Measurements from ENCODE around the gene PAX6.

The PAX6 gene

DNA sequence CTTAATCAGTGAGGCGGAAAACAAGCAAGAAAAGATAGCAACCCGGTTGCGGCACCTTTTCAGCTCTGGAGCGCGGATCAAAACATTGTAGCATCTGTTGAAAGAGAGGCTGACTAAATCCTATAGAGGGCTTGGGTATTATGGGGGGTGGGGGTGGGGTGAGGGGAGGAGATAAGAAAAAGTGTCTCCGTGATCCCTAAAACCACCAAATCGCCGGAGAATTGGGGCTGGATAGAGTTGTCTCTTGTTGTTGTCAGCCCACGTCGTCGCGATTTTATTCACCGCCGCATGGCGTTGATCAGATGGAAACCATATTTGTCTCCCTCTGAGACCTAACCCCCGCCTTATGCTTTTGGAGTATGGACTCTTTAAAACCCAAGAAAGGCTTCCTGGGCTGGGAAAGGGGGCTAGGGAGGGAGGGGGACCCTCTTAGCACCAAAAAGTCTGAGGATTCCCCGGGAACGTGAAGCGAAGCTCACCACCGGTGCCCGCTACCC lies 13.0 kb downstream of the PAX6 start:
- DNase-seq (ENCODE audit: low spot score), result no peak

DNA sequence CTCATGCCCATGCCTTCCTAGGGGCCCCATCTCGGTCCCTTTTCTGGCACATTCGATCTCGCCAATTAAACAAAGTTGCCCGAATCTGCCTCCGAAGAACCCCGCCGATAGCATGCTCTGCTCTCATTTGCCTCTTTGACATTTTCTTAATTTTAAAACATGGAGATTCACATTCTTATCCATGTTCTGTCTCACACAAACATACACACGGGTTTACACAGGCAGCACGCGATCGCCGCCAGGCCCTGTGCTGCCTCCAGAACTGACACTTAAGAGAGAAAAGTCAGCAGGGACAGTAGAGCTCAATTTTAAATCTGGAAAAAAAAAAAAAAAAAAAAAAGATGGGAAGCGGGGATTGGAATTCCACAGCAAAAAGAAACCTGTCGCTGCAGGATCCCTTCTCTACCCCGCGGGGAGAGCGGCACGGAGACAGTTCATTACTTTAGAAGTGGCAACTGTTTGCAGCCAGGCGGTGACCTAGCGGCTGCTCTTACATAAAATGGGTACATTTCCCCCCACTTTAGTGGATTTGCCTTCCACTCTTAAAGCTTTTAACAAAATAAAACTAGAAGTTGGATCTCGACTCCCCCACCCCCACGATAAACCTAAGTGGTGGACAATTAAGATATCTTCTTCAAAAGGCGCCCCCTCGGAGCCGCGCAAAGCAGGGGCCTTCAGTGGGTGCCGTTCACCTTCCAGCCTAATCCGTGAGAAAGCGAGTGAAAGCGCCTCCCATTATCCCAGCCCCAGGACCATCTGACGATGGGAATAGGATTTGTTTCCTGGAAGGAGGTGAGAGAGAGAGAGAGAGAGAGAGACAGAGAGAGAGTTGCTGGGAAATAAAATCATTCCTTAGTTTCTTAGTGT lies 13.7 kb downstream of the PAX6 start:
- no peak for DNase-seq (ENCODE audit: low spot score)

DNA sequence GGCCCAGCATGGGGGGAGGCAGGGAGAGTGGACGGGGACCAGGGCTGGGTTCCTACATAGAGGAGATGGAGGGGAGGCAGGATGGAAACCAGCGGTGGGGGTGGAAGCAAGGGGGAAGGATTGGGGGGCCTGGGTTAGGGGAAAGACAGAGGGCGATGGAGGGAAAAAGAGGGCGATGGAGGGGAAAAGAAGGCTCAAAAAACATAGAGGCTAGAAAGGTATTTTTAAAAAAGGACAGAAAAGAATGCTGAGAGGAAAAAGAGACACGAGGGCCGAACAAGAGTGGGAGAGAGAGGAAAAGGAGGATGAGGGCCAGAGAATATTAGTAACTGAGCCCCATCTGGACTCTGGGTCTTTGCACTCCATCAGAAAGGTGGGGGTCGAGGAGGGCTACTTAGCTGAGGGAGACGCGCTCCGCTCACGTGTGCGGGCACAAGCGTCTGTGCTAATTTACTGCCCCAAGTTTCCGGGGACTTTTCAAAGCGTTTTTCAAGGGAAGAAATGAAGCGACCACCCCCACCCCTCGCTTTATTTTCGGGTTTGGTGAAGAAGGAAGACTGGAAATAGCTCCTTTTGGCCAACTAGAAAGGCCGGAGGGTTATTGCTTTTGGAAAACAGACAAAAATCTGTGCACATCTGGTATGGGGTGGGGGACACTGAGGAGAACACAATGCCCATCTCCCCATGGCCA lies 14.5 kb downstream of the PAX6 start:
- DNase-seq (ENCODE audit: low spot score), result no peak

DNA sequence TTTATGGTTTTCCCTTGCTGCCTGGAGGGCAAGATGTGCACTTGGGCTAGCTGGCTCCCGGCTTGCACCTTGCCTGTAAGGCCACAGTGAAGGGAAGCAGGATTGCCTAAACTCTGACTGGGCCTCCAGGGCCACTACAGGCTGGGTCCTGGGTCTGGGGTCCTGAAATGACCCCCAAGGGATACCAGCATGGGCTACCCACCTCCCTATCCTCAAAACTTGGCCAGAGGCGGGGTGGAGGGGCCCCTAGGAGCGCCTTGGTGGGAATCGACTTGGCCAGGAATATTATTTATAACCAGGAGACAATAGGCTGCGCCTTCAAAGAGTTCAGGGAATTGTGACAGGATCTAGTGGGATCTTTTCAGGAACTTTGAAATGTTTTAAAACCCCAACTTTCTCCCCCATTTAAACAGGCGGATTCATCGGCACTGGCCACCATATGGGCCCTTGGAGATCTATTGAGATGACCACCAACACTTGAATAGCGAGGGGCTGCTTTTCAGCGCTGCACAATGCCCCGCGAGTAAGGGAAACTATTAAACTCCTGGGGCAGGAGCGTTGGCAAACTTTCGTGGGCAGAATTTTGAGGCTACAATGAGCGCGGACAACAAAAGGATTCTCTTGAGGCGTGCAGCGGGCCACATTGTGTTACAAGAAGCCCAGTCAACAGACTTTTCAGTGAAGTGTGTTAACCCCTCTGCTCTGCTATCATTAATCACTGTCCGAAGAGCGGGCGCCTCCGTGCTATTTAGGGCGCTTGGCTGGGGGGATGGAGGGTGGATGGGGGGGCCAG lies 15.2 kb downstream of the PAX6 start:
- peak; percentile 29 for DNase-seq (ENCODE audit: low spot score)

DNA sequence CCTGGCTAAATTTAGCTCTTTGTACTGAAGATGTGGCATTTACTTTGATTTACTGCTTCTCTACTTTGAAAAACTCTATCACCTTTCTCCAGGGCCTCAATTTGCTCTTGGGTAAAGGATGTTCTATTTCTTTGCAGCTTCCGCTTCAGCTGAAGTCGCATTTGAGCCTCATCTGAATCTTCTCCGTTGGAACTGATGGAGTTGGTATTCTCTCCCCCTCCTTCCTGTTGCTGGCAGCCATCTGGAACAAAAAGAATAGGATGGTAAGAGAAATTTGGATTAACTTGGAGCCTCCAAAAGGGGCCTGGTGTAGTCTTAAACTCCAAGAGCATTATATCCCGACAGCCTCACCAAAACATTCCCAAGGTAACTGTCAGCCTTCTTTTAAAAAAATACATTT lies 16.6 kb downstream of the PAX6 start:
- DNase-seq (ENCODE audit: low spot score), result peak; percentile 41

DNA sequence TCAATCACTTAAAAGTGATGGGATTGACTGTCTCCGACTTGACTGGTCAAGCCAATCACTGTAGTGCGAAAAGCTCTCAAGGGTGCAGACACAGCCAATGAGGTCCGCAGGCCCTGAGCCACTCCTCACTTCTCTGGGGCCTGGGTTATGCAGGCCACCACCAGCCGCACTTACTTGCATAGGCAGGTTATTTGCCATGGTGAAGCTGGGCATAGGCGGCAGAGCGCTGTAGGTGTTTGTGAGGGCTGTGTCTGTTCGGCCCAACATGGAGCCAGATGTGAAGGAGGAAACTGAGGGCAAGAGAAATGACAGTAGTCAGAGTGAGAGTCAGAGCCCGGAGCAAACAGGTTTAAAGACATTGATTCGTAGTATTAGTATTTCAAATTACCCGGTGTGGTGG lies 17.9 kb downstream of the PAX6 start:
- DNase-seq (ENCODE audit: low spot score), result peak; percentile 12

DNA sequence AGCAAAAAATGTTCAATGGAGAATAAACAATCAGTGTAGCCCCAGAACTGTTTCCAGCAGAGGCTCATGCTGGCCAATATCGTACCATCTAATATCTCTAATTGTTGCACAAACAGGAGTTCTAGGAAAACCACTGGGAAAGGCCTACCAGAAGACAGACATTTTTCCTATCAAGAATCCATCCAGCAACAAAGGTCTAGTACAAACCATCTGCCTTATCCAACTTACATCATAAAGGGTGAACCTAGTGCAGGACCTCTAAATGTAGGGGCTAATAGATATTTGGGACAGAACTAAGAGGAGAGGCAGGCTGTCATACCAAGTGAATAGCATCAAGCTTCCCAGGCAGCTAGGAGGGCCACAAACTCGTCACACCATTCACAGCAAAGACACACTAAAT lies 18.7 kb downstream of the PAX6 start:
- DNase-seq (ENCODE audit: low spot score), result peak; percentile 37

DNA sequence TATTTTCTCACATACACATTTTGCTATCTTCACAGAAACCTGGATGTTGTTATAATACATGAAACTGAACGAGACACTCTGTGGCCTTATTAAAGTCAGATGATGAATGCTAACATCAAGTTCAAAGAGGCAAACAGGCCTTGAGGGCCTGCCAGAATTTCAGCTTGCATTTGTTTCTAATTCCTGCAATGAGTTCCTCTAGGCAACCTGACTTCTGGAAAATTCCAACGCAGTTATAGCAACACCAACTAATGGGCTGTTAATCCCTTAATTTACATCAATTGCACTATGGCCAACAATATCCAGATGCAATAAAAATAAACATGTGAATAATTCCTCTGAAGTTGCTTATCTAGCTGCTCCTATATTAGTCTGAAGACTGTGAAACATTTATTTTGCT lies 19.1 kb downstream of the PAX6 start:
- DNase-seq (ENCODE audit: low spot score), result peak; percentile 48

DNA sequence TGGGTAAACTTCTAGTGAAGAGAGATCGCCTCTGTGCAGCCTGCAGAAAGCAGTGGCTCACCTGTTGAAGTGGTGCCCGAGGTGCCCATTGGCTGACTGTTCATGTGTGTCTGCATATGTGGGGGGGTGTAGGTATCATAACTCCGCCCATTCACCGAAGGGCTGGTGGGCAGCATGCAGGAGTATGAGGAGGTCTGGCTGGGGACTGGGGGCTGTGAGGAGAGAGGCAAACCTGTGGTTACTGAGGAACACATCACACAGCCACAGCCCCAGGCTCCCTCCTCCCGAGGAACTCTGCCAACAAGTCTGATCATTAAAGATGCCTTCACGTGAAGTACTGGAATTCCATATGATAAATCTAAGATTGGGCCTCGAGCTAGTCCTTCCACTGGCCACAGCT lies 20.5 kb downstream of the PAX6 start:
- DNase-seq (ENCODE audit: low spot score), result peak; percentile 18

DNA sequence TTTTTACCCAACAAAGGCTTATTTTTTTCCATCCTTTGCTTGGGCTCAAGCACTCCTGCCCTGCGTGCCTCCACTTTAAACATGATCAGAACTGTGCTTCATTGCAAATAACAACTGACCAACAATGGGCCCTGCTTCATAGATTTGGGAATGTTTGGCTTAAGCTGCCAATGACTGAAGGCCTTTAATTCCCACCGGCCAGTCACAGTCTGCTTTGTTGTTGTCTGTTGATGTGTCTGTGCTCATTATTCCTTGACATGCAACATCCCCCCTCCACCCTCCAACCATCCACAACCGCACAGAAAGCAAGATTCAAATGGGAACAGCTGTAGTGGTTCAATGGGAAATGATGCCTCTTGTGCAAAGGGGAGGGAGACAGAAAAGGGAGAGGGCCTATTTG lies 23.0 kb downstream of the PAX6 start:
- peak; percentile 28 for DNase-seq (ENCODE audit: low spot score)

DNA sequence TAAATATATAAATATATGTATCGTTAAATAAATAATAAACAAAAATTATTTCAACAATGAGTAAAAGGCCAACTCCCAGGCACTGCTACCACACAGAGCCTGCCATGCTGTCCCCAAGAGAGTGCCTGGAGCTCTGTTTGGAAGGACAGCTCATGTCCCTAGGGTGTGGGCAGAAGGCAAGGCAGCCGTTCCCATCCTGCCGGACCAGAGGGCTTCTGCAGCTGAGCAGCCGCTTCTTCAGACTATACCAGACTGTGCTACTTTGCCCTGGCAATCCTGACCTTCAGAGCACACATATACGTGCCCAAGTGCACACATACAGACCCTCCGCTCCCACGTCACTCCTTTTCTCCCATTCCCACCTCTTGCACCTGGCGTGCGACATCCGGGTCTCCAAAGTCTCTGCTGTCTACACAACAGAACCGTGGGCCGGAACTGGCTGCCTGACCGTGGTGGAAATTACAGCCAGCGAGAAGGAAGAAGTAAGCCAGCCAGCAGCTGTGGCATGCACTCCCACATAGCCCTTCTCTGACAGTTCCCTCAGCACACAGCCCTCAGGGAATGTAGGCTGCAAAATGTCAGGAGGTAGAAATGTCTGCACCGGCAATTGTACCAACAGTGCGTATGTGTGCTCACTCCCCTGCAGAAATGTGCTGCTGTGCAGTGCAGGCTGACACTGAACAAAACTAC lies 24.0 kb downstream of the PAX6 start:
- peak; percentile 57 for DNase-seq (ENCODE audit: low spot score)

DNA sequence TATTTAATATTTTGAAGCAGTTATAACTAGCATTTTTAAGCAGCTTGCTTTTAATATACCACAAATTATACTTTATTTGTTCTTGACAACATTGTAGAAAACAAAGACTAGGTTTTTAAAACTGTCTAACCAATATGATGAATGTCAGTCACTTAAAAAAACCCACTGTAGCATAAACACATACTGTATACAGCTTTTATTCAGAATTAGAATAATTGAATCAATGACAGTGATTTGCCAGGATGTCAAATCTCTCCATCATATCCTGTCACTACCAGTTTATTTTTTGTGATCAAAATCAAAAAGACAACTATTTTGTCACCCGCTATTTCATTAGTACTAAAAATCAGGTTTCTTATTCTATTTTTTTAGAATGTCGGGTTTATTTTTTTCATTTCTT lies 26.5 kb downstream of the PAX6 start:
- DNase-seq (ENCODE audit: low spot score), result no peak

DNA sequence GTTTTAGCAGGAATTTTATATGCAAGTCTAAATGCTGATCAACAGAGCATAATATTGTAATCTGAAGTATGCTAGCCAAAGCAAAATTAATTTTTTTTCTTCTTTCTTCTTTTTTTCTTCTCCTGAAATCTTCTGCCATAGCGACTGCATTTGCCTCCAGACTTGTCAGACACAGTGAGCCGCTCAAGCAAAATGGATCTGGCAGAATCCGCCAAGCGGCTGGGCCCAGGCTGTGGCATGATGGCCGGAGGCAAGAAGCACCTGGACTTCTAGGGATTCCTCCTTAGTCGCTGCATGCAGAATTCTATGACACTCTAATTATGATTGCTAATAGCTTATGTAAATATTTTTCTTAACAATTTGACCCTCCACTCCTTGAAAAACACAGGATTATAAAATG lies 27.9 kb downstream of the PAX6 start:
- DNase-seq (ENCODE audit: low spot score), result peak; percentile 89

DNA sequence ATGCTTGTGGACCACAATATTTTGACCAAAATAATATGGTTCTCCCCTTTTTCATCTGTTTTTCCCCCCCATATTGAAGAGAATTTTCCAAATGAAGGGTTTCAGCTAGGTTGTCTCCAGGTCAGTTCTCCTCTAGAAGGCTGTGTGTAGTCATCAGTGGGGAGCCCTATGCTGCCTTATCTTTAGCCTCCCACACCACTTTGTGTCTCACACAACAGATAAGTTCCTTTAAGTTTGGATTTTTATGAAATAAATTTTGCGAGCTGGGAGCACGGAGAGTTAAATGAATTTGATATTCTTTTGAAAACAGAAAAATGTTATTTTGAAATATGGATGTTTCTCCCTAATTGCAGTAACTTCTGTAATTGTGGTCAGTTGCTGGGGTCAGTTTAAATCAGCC lies 28.9 kb downstream of the PAX6 start:
- no peak for DNase-seq (ENCODE audit: low spot score)

DNA sequence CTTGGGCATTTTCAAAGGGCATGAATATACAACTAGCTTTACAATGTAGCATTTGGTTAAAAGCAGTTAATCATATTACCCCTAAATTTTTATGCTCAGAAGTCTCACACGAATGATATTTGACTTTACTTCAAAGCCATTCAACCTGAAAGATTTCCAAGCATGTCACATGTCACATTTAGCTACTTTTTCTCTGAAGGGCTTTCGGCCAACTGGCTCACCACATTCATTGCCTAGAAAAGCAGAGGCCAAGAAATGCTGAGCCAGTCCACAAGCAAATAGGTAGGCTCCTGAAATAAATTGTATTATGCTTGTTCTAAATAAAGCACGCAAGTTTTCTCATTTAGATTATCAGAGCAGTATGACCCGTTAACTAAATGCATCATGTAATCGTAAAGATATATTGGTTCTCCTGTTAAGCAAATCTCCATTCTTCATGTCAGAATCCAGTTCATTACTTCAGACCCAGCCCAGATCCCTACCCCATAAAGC lies 30.6 kb downstream of the PAX6 start:
- peak; percentile 85 for DNase-seq (ENCODE audit: low spot score)

DNA sequence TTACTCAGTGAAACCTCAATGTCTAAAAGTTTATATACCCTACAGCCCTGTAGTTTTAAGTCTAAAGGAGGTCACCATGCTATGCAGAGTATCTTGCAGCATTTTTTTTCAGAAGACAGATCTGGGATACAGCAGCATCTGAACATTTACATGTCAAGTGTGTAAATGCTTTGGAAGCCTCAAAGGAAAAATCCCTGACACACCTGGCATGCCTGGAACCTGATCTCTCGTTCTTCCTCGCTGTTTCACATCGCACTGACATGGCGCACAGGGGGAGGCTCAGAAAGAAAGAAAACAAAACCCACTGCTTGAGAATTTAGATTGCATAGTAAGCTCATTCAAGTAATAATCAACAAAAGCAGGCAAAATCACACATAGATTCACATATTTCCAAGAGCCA lies 31.0 kb downstream of the PAX6 start:
- peak; percentile 74 for DNase-seq (ENCODE audit: low spot score)

DNA sequence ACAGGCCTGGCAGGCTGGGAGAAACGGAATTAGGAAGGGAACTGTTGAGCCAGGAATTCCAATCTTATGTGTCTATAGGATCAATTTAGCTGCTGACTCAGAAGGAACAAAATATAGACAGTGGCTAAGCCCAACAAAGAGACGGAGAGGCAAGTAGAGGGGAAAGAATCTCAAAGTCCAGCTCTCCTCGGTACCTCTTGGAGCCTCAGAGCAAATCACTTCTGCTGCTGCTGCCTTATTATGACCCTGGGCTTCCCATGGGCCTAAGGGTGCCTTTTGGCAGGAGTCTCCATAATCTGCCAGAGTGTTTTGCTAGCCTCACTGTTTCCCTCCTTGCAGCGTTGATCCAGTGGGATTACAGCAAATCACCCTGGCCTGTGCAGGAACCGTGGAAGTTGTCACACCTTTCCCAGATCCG lies 31.7 kb downstream of the PAX6 start:
- peak; percentile 55 for DNase-seq (ENCODE audit: low spot score)

DNA sequence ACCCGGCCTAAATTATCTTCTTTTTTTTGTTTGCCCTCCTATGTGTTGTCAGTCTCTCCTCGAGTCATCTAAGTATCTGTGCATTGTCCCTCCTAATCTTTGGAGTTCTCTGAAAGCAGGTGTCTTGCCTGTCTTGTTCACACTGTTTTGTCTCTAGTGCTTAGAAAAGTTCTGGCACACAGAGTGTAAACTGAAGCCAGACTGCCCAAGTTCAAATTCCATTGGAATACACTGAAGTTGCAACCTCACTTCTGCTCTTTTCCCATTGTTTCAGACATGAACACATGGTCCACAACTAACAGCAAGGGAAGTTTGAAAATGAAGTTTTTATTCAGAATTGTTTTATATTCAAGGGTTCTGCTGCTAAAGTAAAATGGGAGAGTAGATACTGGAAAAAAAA lies 38.7 kb downstream of the PAX6 start:
- DNase-seq (ENCODE audit: low spot score), result no peak

DNA sequence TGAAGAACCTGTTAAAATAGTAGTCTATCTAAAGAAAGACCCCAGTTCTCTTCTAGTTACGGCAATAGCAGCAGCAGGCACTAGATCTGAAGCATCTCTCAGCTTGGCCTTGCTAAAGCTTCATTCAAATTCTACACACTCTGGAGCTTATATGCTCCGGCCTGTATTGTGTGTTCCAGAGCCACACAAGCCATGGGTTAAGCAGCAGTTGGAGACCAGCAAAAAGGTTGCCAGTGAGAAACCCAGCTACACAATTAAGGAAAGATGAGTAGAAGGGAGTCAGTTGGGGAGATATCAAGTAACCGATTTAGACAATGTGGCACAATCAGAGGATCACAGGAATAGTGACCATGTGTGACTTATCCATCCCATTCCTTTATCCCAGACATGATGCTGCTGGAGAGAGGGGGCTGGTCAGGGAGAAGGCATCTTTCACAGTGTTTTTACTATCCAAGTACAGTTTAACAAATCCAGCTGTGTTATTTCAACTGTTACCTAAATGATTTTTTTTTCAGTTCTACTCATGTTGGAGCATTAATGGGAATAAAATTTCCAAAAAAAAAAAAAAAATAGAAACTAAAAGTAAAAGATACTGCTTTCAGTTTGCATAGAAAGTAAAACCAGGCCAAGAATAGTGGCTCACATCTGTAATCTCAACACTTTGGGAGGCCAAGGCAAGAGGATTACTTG lies 41.0 kb downstream of the PAX6 start:
- DNase-seq (ENCODE audit: low spot score), result peak; percentile 70

DNA sequence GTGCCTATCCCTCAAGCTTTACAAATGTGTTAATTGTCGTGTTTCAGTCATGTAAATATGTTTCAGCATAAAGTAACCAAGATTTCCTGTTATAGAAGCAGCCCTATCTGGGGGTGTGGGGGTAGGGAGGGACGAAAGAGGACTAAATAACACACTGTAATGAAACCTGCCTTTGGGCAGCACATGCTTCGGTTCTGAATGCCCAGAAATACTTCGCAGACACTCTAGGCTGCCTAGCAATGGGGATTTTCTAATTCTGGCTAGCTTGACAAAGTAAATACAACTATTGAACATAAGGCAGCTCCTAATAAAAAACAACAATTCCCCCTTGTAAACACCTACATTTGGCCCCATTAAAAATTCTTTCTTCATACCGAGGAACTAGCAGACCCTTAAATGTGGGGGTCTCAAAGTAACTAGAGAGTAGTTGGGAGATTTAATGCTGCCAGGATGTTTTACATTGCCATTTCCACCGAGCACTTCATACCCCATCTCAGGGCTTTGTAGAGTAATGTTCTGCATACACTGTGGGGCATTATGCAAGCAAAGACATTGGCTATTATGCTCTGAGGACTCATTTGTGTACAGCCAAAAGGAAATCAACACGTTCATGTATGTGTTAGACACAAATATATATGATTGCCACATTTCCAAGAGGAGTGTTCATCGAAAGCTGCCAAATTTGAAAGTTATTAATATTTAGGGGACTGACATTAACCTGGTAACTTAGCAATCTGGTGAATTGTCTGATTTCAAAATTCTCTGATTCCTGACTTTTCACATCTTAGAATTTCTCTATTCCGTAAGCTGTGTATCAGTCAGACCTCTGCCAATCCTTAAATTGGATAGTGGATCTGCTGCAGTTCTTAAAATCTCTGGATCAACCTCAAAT lies 42.1 kb downstream of the PAX6 start:
- DNase-seq (ENCODE audit: low spot score), result peak; percentile 85

All from cerebellar cortex (tissue), 1 donor.